Gastrocnemius medialis (tissue), 4 donors: ENCODE measurements around the gene COL23A1.

Experiments
- POLR2A ChIP-seq, 2 donors: fragments of 450-650 bp; IDR thresholded peaks; one replicate each; pipeline ENCODE4 v1.6.1; 2017; ENCODE audit warnings: antibody characterized with exemption in 2 of 2, mild to moderate bottlenecking in 2 of 2, moderate library complexity in 2 of 2
- TF ChIP-seq, protein P1 (sequence below), 5 experiments: fragments of 450-650 bp in 3 of 5; fragments of 200-600 bp in 2 of 5; sonication (generic) in 2 of 5; IDR thresholded peaks in 4 of 5; conservative IDR thresholded peaks in 1 of 5; 1 replicate in 4 of 5; 2 replicates in 1 of 5; pipeline ENCODE4 v1.5.1; 2016 to 2019; ENCODE audit warnings: antibody characterized with exemption in 5 of 5, mild to moderate bottlenecking in 3 of 5, moderate library complexity in 3 of 5

GRCh38 chr5:178373711-178374110 lies 216.5 kb downstream of the COL23A1 start:
- TF ChIP-seq, protein P1, sequence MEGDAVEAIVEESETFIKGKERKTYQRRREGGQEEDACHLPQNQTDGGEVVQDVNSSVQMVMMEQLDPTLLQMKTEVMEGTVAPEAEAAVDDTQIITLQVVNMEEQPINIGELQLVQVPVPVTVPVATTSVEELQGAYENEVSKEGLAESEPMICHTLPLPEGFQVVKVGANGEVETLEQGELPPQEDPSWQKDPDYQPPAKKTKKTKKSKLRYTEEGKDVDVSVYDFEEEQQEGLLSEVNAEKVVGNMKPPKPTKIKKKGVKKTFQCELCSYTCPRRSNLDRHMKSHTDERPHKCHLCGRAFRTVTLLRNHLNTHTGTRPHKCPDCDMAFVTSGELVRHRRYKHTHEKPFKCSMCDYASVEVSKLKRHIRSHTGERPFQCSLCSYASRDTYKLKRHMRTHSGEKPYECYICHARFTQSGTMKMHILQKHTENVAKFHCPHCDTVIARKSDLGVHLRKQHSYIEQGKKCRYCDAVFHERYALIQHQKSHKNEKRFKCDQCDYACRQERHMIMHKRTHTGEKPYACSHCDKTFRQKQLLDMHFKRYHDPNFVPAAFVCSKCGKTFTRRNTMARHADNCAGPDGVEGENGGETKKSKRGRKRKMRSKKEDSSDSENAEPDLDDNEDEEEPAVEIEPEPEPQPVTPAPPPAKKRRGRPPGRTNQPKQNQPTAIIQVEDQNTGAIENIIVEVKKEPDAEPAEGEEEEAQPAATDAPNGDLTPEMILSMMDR (IDR thresholded peaks at IDR 0.05 in 4 of 5, conservative IDR thresholded peaks at IDR 0.05 in 1 of 5): no peak
- no peak for TF ChIP-seq POLR2A (IDR thresholded peaks at IDR 0.05)
